Measurements from ENCODE around the gene DMWD.
"Not testable (repeated sequence)": the region's sequence is repeated elsewhere in the genome, so short reads cannot be mapped to it uniquely, and the experiment has no call there.

DMWD gene

DNA sequence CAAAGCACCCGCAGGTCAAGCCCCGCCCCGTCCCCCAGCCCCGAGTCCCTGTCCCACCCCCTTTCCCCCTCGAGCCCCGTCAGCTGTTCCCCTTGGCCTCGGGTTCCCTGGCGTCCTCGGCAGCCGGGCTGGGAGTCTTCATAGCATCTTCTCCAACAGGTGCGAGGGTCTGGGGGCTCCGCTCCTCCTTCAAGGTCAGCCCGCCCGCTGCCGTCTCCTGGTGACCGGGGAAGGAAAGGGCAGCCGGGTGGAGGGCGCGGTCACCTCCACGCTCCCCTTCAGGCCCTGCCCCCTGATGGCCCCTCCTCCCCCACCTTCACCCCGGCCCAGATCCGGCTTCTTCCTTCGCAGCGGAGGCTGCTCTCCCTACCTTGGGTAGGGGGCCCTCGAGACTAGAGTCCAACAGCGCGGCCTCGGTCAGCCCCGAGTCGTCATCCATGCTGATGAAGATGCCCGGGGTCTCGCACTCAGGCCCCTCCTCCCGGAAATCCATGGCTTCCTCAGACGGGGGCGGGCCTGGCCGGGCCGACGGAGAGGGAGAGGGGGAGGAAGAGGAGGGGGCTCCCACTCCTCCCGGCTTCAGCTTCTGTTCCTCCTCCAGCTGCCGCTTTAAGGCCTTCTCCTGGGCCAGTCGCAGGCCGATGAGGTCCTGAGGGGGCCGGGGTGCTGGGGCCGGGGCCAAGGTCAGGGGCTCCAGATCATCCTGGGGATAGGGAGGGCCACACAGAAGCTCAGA, 23.0 kb upstream of the DMWD start:
- DNase-seq = no peak

DNA sequence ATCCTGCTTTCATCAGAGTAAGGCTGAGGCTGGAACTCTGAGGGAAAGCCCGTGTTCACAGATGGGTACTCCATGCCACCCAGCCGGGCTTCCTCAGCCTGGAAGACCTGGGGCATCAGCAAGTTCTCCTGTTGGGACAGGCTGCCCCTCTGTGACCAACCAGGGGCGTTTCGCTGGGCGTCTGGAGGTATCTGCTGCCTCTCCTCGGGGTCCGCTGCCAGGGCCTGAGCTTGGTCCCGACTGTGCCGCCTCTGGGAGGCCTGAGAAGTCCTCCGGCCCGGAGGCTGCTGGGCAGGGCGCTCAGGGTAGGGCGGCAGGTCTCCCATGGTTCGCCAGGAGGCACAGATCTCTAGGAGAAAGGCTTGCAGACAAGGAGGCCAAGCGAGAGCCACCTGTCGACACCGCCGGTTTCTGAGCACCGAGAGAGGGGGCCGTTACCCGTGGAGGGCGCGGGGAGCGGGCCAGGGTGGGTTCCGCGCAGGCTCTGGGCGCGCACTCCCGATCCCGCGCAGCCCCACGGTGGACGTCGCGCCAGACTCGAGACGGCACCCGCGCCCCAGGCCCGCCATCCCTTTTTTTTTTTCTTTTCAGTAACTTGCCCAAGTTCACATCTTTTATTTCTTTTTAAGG, 22.3 kb upstream of the DMWD start, which contains the start of gene RSPH6A:
Gene RSPH6A, minus strand, starts transcription at position 458 of the 630 bp plus-strand sequence. Its CDS starts 132 bp downstream, at position 326.
- DNase-seq = no peak

DNA sequence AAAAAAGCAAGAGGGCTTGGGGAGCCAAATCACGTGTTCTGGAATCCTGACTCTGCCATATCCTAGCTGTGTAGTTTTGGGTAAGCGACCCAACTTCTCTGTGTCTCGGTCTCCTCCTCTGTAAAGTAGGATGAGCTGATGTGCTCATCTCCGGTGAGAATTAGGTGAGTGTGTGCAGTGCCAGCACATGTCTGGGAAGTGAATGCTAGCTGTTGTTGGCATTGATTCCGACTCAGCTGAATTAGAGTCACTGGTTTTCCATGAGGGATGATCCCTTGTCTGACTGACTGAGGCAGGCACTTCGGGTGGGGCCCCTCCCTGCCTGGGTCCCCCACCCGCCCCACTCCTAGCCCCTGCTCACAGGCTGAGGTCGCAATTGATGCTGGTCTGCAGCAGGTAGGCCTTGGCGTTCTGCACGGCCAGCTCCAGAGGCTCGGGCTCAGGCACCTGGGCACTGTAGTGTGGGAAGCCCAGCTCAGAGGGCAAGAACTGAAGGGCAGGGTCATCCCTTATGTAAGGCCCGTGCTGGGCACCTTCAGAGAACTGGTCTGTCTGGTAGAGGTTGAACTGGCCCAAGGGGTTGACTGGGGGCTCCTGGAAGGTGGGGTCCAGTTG, 21.6 kb upstream of the DMWD start:
- DNase-seq = no peak

DNA sequence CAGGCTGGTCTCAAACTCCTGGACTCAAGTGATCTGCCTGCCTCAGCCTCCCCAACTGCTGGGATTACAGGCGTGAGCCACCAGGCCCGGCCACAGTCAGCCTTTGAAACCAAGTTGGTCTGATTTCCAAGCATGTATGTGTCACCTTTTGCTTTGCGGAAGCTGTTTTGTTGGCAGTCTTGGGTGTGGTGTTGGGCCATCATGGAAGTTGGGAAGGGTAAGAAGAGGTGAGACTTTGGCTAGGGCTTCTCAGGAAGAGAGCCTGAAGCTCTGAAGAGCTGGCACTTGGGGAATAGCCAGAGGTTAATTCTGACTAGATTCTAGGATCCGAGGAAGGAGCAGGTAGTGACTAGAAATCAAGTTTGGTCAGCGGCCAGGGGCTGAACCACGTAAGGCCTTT, 19.7 kb upstream of the DMWD start:
- DNase-seq = no peak

DNA sequence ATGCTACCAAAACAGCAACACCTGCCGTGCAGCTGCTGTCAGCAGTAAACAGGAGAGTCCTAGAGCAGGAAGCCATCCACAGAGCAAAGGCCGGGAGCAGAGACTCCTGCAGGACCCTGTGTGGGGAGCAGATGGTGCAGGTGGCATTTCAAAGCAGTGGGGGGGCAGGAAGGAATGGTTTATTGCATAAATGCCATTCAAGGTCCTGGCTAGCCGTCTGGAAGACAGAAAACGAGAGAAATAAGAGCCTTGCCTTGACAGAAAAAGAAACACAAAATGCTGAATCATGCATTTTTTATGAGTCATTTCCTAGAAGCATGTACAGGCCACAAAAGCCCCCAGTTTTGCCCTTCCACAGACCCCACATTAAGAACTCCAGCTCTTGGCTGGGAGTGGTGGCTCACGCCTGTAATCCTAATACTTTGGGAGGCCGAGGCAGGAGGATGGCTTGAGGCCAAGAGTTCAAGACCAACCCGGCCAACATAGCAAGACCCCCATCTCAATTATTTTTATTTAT, 17.1 kb upstream of the DMWD start:
- DNase-seq = no peak

DNA sequence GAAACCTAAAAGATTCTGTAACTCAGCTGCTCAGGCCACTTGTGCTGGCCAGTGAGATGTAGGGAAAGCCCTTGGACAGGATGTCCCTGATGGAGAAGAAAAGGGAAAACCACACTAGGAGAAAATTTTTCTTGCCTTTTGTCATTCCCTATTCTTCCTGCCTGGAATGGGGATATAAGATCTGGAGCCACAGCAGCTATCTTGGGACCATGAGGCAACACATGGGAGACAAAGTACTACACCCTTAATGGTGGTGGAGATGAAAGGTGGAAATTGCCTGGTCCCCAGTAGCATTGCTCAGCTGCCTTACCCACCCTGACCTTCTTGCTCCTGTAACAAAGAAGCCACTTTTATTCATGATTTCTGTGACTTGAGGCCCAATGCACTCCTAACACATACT, 13.1 kb upstream of the DMWD start:
- DNase-seq = no peak

DNA sequence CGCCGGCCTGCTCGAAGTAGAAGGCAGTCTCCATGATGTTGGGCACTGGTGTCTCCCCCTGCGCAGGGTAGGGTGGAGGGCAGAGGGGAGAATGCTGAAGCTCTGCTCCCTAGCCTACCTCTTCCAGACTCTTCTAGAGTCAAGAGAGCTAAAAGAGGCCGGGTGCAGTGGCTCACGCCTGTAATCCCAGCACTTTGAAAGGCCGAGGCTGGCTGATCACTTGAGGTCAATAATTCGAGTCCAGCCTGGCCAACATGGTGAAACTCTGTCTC, 12.2 kb upstream of the DMWD start:
- DNase-seq = no peak

DNA sequence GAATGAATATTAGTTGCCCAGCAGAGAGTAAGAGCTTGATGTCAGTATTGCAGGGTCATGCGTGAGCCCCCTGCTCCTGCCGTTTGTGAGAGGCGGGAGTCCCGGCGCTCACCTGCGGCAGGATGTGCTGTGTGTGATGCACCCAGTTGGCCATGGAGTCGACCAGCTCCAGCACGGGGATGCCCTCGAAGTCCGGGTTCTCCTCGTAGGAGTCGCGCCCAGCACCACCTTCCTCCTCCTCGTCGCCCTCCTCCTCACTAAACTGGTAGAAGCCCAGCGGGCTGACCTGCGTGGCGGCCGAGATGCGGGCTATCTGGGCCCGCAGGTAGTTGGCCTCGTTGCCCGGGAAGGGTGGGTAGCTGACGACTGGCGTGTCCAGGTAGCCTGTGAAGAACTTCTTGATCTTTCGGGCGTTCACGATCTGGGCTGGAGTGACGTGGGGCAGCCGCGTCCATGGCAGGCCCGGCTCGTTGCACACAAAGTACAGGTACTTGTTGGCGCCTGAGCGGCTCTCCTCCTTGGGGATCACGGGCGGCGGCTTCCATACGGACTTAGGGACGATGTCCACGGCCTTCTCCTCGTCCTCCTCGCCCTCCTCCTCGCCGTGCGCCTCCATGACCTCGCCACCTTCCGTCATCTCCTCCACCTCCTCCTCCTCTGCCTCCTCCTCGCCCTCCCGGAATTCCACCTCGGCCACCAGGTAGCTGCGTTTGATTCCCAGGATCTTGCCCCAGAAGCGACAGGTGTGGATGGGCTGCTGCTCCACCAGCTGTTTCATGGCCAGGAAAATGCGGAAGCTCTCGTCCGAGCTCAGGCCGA, 11.7 kb upstream of the DMWD start:
- no peak for DNase-seq

DNA sequence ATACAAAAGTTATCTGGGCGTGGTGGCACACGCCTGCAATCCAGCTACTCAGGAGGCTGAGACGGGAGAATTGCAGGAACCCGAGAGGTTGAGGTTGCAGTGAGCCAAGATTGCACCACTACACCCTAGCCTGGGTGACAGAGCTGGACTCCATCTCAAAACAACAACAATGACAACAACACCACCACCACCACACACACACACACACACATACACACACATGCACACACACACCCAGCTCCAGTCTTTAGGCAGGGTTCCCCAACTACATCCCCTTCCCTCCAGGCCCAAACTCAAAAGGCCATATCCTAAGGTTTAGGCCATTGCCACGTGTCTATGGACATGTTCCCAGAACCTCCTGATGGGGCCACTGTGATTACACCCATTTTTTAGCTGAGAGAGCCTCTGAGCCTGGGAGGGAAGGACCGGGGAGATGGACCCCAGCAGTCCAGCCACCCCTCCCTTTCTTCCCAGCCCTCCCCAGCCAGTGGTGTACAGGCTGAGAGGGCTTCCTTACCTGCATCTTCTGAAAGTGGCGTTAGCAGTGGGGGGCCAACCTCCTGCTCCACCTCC, 9.0 kb upstream of the DMWD start:
- DNase-seq = no peak

DNA sequence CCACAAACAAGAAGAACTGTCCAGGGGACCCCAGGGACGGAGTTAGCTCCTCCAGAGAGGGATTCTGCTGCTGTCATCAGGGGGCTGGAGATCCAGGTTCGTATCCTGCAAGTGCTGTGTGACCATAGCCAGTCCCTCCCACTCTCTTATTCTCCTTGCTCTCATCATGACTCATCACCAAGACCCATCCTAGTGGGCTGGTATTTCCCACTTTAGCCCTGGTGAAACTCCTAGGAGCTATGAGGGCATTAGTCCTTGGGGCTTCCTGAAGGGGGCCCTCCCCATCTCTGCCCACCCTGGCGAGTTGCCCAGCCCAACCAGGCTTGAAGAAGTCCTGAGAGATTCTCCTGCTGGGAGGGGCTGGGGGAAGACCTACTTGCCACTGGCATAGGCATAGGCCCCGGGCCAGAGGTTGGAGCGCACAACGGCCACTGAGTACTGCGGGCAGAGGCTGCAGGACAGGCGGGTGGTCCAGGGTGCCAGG, 7.5 kb upstream of the DMWD start:
- DNase-seq = no peak

DNA sequence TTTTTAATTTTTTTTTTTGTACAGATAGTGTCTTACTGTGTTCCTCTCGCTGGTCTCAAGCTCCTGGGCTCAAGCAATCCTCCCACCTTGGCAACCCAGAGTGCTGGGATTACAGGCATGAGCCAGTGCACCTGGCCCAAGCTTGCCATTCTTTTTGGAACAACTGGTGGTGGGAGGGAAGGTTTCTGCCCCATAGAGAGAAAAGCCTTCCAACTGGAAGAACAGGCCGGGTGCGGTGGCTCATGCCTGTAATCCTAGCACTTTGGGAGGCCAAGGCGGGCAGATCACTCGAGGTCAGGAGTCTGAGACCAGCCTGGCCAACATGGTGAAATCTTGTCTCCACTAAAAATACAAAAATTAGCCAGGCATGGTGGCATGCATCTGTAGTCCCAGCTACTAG, 6.9 kb upstream of the DMWD start:
- not testable (repeated sequence) for DNase-seq

DNA sequence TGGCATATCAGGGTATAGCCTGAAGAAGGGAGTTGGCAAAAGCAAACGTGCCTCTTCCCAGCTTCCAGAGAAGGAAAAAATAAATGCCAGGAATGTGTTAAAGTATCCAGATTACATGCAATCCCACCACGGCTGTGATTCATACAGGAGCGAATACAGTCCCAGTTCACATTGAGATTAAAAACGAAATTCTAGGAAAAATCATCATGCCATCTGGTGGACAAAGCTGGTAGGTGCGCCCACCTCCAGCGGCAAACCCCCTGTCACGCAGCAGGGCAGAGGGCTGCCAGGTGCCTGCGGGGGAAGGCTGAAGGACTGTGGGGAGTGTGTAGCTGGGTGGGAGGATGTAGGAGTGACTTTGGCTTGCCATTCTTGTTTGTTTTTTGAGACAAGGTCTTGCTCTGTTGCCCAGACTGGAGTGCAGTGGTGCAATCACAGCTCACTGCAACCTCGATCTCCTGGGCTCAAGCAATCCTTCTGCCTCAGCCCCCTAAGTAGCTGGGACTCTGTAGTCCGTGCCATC, 6.4 kb upstream of the DMWD start:
- peak; percentile 58 for DNase-seq

DNA sequence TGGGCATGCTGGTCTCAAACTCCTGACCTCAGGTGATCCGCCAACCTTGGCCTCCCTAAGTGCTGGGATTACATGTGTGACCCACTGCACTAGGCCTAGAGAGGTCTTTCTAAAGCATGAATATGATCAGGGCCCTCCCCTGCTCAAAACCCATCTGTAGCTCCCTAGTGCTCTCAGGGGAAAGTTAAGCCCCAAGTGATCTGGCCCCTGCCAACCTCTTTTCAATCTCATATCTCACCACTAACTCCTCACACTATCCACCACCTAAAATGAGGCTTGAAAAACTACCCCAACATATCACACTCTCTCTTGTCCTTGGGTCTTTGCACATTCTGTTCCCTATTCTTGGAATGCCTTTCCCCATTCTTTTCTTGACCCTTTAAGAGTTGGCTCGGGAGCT, 2.0 kb upstream of the DMWD start:
- no peak for DNase-seq

DNA sequence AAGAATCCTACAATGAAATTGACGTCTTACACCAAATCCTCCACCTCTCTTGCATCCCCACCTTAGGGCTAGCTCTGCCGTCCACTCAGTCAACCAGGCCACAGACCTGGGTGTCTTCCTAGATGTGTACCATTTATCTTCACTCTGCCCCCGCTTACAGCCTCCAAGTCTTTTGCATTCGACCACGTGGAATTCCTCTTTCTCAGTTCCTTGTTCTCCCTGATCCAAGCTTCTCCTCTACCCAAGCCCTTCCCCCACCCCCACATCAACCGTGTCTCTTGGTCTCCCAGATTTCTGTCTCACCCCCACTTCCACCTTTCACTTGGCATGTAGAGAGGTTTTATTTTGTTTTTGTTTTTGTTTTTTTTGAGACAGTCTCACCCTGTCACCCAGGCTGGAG, 1.2 kb upstream of the DMWD start:
- DNase-seq = no peak

DNA sequence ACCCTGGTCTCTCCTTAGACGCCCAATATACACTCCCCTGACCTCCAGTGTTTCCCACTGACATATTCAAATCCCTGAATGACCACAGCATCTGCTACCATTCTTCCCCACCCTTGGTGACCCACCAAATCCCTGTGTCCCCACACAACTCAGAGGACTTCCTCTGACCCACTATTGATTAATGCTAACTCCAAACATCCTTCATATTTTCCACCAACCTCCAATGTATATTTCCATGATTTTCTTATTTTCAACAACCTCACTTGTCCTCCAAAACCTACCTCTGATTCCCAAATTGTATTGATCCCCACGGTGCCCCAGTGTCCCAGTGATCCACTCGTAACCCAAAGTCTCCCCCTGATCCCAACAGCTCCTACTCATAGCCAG, 526 bp upstream of the DMWD start:
- no peak for DNase-seq

DNA sequence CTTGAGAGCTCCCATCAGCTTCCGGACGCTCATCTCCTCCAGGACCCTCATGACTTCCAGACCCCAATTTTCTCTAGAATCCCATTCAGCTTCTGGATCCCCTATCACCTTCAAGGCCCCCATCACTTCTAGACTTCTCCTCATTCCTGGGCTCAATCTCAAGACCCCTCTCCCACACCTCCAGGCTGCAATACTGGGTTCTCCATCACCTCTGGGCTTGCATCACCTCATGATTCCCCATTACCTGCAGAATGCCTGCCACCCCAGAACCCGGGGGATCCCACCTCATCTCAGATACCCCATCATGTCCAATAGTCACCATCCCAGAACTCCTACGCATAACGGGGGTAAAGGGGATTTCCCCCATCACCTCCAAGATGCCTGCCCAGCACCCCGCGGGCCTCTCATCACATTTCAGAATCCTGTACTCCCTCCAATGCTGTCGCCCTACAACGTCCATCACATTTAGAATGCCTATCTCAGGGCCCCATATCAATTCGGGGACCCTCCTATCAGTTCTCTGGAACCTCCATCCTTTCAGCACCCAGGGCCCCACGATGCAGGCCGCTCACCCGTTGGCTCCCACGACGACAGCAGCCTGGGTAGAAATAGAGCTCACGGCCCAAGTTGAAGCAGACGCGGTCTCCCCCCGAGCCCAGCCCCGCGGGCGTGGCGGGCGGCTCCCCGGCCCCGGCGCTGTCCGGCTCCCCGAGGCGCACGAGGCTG, 738 bp downstream of the DMWD start:
- no peak for DNase-seq

DNA sequence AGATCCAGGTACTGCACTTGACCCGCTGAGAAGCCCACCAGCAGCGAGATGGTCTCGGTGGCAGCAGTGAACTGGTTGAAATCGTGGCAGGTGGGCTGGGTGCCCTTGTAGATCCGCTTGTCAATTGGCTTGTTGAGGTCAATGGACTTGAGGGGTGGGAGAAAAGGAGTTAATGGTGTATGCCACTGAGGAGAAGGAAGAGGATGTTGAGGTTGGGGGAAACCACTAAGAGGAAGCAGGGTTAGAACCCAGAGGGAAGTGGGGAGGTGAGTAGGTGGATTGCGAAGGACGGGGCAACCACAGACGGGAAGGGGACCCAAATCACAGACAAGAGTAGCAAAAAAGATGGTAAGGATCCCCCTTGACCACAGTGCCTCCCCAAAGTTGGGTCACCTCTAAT, 1.7 kb downstream of the DMWD start:
- no peak for DNase-seq

DNA sequence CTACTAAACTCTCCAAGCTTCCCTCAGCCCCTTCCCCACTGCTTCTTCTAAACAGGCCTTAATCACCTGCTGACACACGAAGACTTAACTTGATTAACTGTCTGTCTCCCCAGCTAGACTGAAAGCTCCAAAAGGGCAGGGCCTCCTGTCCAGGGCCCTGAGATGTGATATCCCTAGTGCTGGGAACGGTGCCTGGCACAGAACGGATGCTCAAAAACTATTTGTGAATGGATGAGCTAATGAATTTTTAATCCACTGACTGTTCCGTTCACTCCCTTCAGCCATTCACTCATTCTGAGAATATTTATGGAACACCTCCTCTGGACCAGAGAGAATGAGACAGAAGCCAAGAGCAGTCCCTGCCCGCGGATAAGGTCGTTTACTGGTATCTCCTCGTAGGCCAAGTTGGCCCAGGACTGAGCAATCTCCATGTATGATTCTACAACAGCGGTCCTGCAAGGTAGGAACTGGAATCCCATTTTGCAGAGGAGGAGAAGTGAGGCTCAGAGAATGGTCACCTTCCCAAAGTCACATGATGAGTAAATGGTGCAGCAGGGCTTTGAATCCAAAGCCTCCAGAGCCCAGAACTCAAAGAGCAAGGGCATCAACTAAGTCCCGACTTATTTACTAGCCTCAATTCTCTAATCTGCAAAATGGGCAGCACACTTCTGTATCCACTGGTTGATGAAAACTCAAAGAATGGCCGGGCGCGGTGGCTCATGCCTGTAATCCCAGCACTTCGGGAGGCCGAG, 3.4 kb downstream of the DMWD start:
- no peak for DNase-seq

DNA sequence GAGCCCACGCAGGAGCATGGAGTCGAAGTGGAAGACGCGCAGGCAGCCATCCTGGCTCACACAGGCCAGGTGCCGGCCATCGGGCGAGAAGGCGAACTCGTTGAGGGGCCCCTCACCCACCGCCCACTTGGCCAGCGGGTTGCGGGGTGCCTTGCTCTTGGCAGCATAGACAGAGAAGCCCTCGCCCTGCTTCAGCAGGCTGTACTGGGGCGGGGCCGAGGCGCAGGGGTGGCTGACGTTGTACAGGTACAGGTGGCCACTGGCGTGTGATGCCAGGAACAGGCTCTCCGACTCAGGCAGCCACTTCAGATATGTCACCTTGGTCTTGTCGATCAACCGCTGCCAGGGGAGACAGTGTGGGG, 6.1 kb downstream of the DMWD start:
- DNase-seq = no peak

DNA sequence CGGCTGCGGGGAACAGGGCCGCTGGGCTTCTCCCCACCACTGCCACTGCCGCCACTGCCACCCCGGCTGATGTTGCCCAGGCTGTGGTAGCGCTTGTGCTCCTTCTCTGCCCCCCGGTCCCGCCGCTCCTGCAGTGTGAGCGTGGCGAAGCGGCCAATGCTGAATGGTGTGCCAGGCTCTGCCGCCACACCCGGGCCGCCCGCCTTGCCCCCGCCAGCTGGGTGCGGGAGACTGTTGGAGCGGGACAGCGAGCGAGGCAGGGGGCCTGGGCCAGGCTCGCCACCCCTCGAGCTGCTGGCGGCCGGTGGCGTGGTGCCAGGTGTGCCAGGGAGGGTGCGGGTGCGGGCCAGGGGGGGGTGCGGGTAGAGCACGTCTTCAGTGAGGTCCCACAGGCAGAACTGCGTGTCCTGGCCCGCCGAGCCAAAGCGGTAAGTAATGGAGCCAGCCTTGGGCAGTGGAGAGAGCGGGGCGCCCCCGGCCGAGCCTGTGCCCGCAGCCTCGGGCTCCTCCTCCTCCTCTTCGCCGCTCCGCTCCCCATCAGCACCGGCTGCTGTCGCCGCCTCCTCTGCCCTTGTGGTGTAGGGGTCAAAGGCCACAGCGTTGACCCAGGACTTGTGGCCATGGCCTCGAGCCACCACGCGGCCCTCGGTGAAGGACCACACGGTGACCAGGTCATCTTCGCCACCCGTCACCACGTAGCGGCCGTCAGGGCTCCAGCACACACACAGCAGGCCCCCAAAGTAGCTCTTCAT, 6.7 kb downstream of the DMWD start:
- DNase-seq = no peak

DNA sequence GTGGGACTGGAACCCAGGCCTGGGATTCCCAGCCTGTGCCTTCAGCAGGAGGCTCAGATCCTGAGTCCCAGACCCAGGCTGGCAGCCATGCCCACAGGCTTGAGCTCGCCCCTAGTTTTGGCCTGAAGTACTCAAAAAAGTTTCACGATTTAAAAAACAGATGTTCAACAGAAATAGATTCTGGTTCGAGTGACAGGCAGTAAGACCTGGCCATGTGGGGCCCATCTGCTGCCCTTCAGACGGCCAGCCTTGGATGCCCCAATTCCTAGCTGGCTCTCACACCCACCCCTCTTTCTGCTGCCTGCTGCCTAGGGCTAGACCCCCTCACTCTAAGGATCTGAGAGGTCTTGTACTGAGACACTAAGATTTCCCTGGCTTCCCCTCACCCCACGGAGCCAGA, 7.5 kb downstream of the DMWD start:
- no peak for DNase-seq
